B cell (primary cell): ENCODE results near the gene SPECC1. TPM values are rescaled to one million over a fixed set of nuclear protein-coding genes. Genes with fewer than 3 reads are reported as not detected.

Experiments used
- ATAC-seq: fragments of 200-7000 bp; cut with Tn5 transposase; one replicate; pipeline ENCODE4 v1.10.0; 2021; ENCODE audit warnings: low read depth, mild to moderate bottlenecking, moderate number of reproducible peaks, moderate library complexity
- CTCF ChIA-PET: fragments of 350-600 bp; sonication (Branson Sonifier 250); formaldehyde crosslinking; loops from one replicate; lab custom pipeline; 2021; ENCODE audit warnings: antibody characterized with exemption, inconsistent platforms; lab: Charles Lee
- POLR2A ChIA-PET: fragments of 350-600 bp; sonication (Branson Sonifier 250); formaldehyde crosslinking; loops from one replicate; lab custom pipeline; 2021; ENCODE audit warnings: antibody characterized with exemption; lab: Charles Lee
- DNase-seq: peaks from one replicate; pipeline ENCODE4 v3.0.0; 2013
- H2AFZ ChIP-seq: 2 replicates; pipeline ENCODE4 v1.6.1; 2012; ENCODE audit warnings: mild to moderate bottlenecking, low read depth, low read length; ENCODE audit not compliant: insufficient read depth, poor library complexity, severe bottlenecking
- H3K27ac ChIP-seq, 2 donors: 1 replicate in 1 of 2; 2 replicates in 1 of 2; pipeline ENCODE4 v1.5.1; 2012 to 2013; ENCODE audit warnings: low read length in 2 of 2, mild to moderate bottlenecking in 2 of 2, moderate library complexity in 1 of 2
- H3K27me3 ChIP-seq, 4 experiments: fragments of 200-600 bp in 1 of 4; sonication (generic) in 1 of 4; replicated peaks in 1 of 4; 1 replicate in 2 of 4; 2 replicates in 2 of 4; pipeline versions ENCODE4 v1.6.1 to v1.7.0; 2013 to 2016; ENCODE audit warnings: low read length in 3 of 4, mild to moderate bottlenecking in 2 of 4, mixed read lengths in 1 of 4, moderate library complexity in 1 of 4; ENCODE audit not compliant: insufficient read depth in 4 of 4, control insufficient read depth in 3 of 4; ENCODE audit errors: control extremely low read depth in 1 of 4
- H3K36me3 ChIP-seq, 2 experiments: replicated peaks in 1 of 2; 1 replicate in 1 of 2; 2 replicates in 1 of 2; pipeline versions ENCODE4 v1.6.1 to v1.7.1; 2013; ENCODE audit warnings: low read length in 1 of 2; ENCODE audit not compliant: insufficient read depth in 2 of 2, control insufficient read depth in 1 of 2; ENCODE audit errors: control extremely low read depth in 1 of 2, extremely low read depth in 1 of 2
- H3K4me1 ChIP-seq, 2 donors: fragments of 200-600 bp in 1 of 2; sonication (generic) in 1 of 2; 1 replicate in 1 of 2; 2 replicates in 1 of 2; pipeline versions ENCODE4 v1.5.1 to v1.6.1; 2013 to 2017; ENCODE audit warnings: low read length in 2 of 2; ENCODE audit not compliant: control insufficient read depth in 2 of 2, insufficient read depth in 2 of 2
- H3K4me2 ChIP-seq: replicated peaks from 2 replicates; pipeline ENCODE3; 2012; ENCODE audit warnings: mild to moderate bottlenecking, low read depth, low read length; ENCODE audit not compliant: poor library complexity, severe bottlenecking
- H3K4me3 ChIP-seq, 5 experiments: fragments of 200-600 bp in 1 of 5; sonication (generic) in 1 of 5; 1 replicate in 3 of 5; 2 replicates in 2 of 5; pipeline versions ENCODE4 v1.5.1 to v1.7.0; 2011 to 2016; ENCODE audit warnings: low read length in 4 of 5, mild to moderate bottlenecking in 4 of 5, low read depth in 2 of 5, control low read depth in 1 of 5, moderate library complexity in 1 of 5; ENCODE audit not compliant: insufficient read depth in 1 of 5; ENCODE audit errors: control extremely low read depth in 1 of 5, extremely low read depth in 1 of 5
- H3K79me2 ChIP-seq: fragments of 200-600 bp; sonication (generic); one replicate; pipeline ENCODE4 v1.6.0; 2016; ENCODE audit warnings: low read length; ENCODE audit not compliant: control insufficient read depth, insufficient read depth
- H3K9ac ChIP-seq: fragments of 200-600 bp; sonication (generic); 2 replicates; pipeline ENCODE4 v1.6.1; 2017; ENCODE audit warnings: mild to moderate bottlenecking, low read length, moderate library complexity
- H3K9me3 ChIP-seq, 3 donors: one replicate each; pipeline versions ENCODE4 v1.6.1 to v1.7.1; 2013; ENCODE audit warnings: low read length in 2 of 3; ENCODE audit not compliant: control insufficient read depth in 2 of 3, insufficient read depth in 1 of 3; ENCODE audit errors: control extremely low read depth in 1 of 3
- H4K20me1 ChIP-seq: 2 replicates; pipeline ENCODE4 v1.6.0; 2012; ENCODE audit warnings: mild to moderate bottlenecking, low read length; ENCODE audit not compliant: insufficient read depth, control insufficient read depth, poor library complexity, severe bottlenecking
- H3K27ac Mint-ChIP-seq: one replicate; pipeline ENCODE4 v1.8.0; 2021; ENCODE audit warnings: mixed read lengths
- H3K27me3 Mint-ChIP-seq: one replicate; pipeline ENCODE4 v1.8.0; 2021; ENCODE audit warnings: mixed read lengths
- H3K4me1 Mint-ChIP-seq: one replicate; pipeline ENCODE4 v1.8.0; 2021; ENCODE audit warnings: mixed read lengths
- H3K4me3 Mint-ChIP-seq: one replicate; pipeline ENCODE4 v1.8.0; 2021; ENCODE audit warnings: mixed read lengths
- H3K9me3 Mint-ChIP-seq: one replicate; pipeline ENCODE4 v1.8.0; 2022; ENCODE audit warnings: mixed read lengths; ENCODE audit not compliant: insufficient read depth
- CTCF ChIP-seq: fragments of 200-600 bp; IDR thresholded peaks from one replicate; pipeline ENCODE4 v1.8.0; 2022; ENCODE audit warnings: antibody characterized with exemption, mild to moderate bottlenecking
- EZH2 ChIP-seq: IDR thresholded peaks from 2 replicates; pipeline ENCODE4 v1.6.1; 2012; ENCODE audit warnings: borderline replicate concordance, low read depth, mild to moderate bottlenecking, moderate library complexity, low read length; ENCODE audit not compliant: insufficient read depth, poor library complexity, severe bottlenecking
- WGBS: methylation state at CpG from one replicate; pipeline ENCODE4 v1.1.5; 2013; ENCODE audit warnings: missing lambda C conversion rate; ENCODE audit not compliant: insufficient coverage; 5-methylcytosine and 5-hydroxymethylcytosine counted together
- intact Hi-C: fragments of 100-400 bp; cut with micrococcal nuclease; formaldehyde crosslinking; loops from one replicate; pipeline ENCODE4 v1.10.0; 2022
- polyA plus RNA-seq: library from polyadenylated mRNA; depleted of rRNA; stranded (reverse); fragments of >200 nt; gene quantifications from 2 replicates; pipeline ENCODE4 v1.2.3, GENCODE V29; 2012
- total RNA-seq, 2 donors: library from RNA; stranded (reverse); fragments of 120-200 nt in 1 of 2; gene quantifications; 1 replicate in 1 of 2; 2 replicates in 1 of 2; pipeline versions ENCODE4 v1.2.3 to v1.2.4, GENCODE V29; 2013 to 2022

Gene SPECC1
- total and polyA plus RNA-seq, 2 donors (not counting 1 experiment from before 2014, with no cell fraction given), result 4.6 to 7.4 TPM

GRCh38 chr17:20276421-20276820, 267.3 kb downstream of the SPECC1 start:
- ChIA-PET POLR2A (no interaction called here), CTCF (no interaction called here)
- Mint-ChIP-seq H3K9me3 (no peaks in the 10 kb centered on the region), H3K27me3 (no peaks in the 10 kb centered on the region), H3K27ac (no peak overlapping the region), H3K4me1 (peaks cover under 1% of the 10 kb centered on the region), H3K4me3 (no peak overlapping the region)
- intact Hi-C loops, result no loop called here
- TF ChIP-seq EZH2, result no peak
- no peak for TF ChIP-seq CTCF
- Histone ChIP-seq H3K9ac (no peak overlapping the region), H2AFZ (no peak overlapping the region), H3K9me3 (no peaks in the 10 kb centered on the region), H3K36me3 (no peaks in the 10 kb centered on the region), H3K79me2 (no peaks in the 10 kb centered on the region), H3K27me3 (no peaks in the 10 kb centered on the region), H4K20me1 (no peaks in the 10 kb centered on the region), H3K4me3 (no peak overlapping the region), H3K4me1 (no peaks in the 10 kb centered on the region), H3K27ac (no peak overlapping the region), H3K4me2 (no peak overlapping the region)
- no peak for ATAC-seq
- WGBS, result 38% methylated on average over 1 of the region's 2 CpGs
- no peak for DNase-seq

- Histone ChIP-seq H3K9me3 (no peaks in the 10 kb centered on the region), H3K36me3 (no peaks in the 10 kb centered on the region), H3K4me1 (no peaks in the 10 kb centered on the region), H3K27me3 (no peaks in the 10 kb centered on the region), H3K4me3 (no peak overlapping the region), H2AFZ (no peak overlapping the region), H3K9ac (no peak overlapping the region), H3K4me2 (no peak overlapping the region), H3K79me2 (no peaks in the 10 kb centered on the region), H3K27ac (no peak overlapping the region), H4K20me1 (no peaks in the 10 kb centered on the region)
- TF ChIP-seq EZH2, result no peak
- no peak for TF ChIP-seq CTCF
- no CpG with 5 or more reads among the region's 1 CpG for WGBS
- no peaks in the 10 kb centered on the region for H3K27me3 Mint-ChIP-seq
- ATAC-seq (no peak), DNase-seq (no peak)
- H3K27ac Mint-ChIP-seq, result no peak overlapping the region
- no peak overlapping the region for H3K4me3 Mint-ChIP-seq
- CTCF ChIA-PET, result no interaction called here
- H3K9me3 Mint-ChIP-seq, result no peaks in the 10 kb centered on the region
- intact Hi-C loops, result no loop called here
- no peaks in the 10 kb centered on the region for H3K4me1 Mint-ChIP-seq
- POLR2A ChIA-PET, result no interaction called here
Measured at GRCh38 chr17:20278805-20279204, 269.6 kb downstream of the SPECC1 start.
